Renal cortex interstitium (tissue), 15 donors: ENCODE measurements around the gene PTPRJ. TPM values are rescaled to one million over a fixed set of nuclear protein-coding genes. Genes with fewer than 3 reads are reported as not detected.
"Not testable (repeated sequence)": the region's sequence is repeated elsewhere in the genome, so short reads cannot be mapped to it uniquely, and the experiment has no call there.

ENCODE experiments used
- DNase-seq, 11 donors: peaks; one replicate each; pipeline ENCODE4 v3.0.0-alpha.2; 2013; ENCODE audit warnings: low read depth in 9 of 11, low spot score in 4 of 11; ENCODE audit errors: extremely low read depth in 1 of 11
- long read RNA-seq, 16 experiments: transcript quantifications; one replicate each; lab custom pipeline, GENCODE V29; 2026
- polyA plus RNA-seq, 3 donors: library from polyadenylated mRNA; unstranded; fragments of 120-200 nt; gene quantifications; one replicate each; pipeline ENCODE4 v1.2.1, GENCODE V29; 2013; ENCODE audit not compliant: insufficient read length in 3 of 3

PTPRJ gene
- 10 to 100 TPM; 23.3 to 24.5 (median 23.5) TPM for polyA plus RNA-seq
- long read RNA-seq, donor 1, partial matches to known transcripts = 7 of 7 reads
- long read RNA-seq, donor 1, other reads (novel, unspliced or antisense) = 0 of 7 reads
- long read RNA-seq, donor 2 = 0 reads
- long read RNA-seq, donor 3, partial matches to known transcripts = 0 of 6 reads
- long read RNA-seq, donor 3, other reads (novel, unspliced or antisense) = 5 of 6 reads
- long read RNA-seq, donor 4 = 0 reads
- long read RNA-seq, donor 5 = 0 reads
- long read RNA-seq, donor 6 = 0 reads
- long read RNA-seq, donor 7 = 0 reads
- long read RNA-seq, donor 8 = 0 reads
- long read RNA-seq, donor 9 = 0 reads
- long read RNA-seq, donor 10 = 0 reads
- long read RNA-seq, donor 11 = 0 reads
- long read RNA-seq, donor 12 = 0 reads
- long read RNA-seq, donor 13 = 0 reads
- long read RNA-seq, donor 14 = 0 reads
- long read RNA-seq, donor 15 = 0 reads
- long read RNA-seq, donor 16, partial matches to known transcripts = 5 of 6 reads
- long read RNA-seq, donor 16, other reads (novel, unspliced or antisense) = 0 of 6 reads

- peak in 2 of 11 donors; percentile 56 to 57 for DNase-seq
Observed at GRCh38 chr11:47980088-47980906, at the start of gene PTPRJ. TSS of gene PTPRJ (plus strand) at chr11:47980559. CDS start at chr11:47980913, 354 bp downstream.

GRCh38 chr11:47932544-47932943 lies 47.8 kb upstream of the PTPRJ start:
- DNase-seq = no peak

- not testable (repeated sequence) for DNase-seq
Observed at GRCh38 chr11:47933797-47934196, 46.6 kb upstream of the PTPRJ start.

GRCh38 chr11:47938791-47939560 lies 41.4 kb upstream of the PTPRJ start:
- DNase-seq = no peak

GRCh38 chr11:47940904-47941649 lies 39.3 kb upstream of the PTPRJ start:
- DNase-seq = no peak

- no peak for DNase-seq
Observed at GRCh38 chr11:47941907-47942558, 38.3 kb upstream of the PTPRJ start.

- no peak for DNase-seq
Observed at GRCh38 chr11:47943721-47944586, 36.4 kb upstream of the PTPRJ start.

- DNase-seq = no peak
Observed at GRCh38 chr11:47944632-47945031, 35.7 kb upstream of the PTPRJ start.

GRCh38 chr11:47946682-47947559 lies 33.4 kb upstream of the PTPRJ start:
- DNase-seq = no peak

GRCh38 chr11:47948137-47948536 lies 32.2 kb upstream of the PTPRJ start:
- no peak for DNase-seq

GRCh38 chr11:47949001-47949675 lies 31.2 kb upstream of the PTPRJ start:
- not testable (repeated sequence) for DNase-seq

GRCh38 chr11:47950396-47950795 lies 30.0 kb upstream of the PTPRJ start:
- peak in 1 of 11 donors; percentile 28 for DNase-seq

GRCh38 chr11:47951504-47951903 lies 28.9 kb upstream of the PTPRJ start:
- DNase-seq = not testable (repeated sequence)

- no peak for DNase-seq
Observed at GRCh38 chr11:47955061-47955755, 25.2 kb upstream of the PTPRJ start.

- no peak for DNase-seq
Observed at GRCh38 chr11:47960015-47960414, 20.3 kb upstream of the PTPRJ start.
